Measurements from ENCODE around the gene HJURP. TPM values are rescaled to one million over a fixed set of nuclear protein-coding genes. Genes with fewer than 3 reads are reported as not detected.
A peak's percentile ranks its signal among the peaks of the same experiment; 100 is the strongest.

The HJURP gene
- total RNA-seq, 4 donors from 2014 or later, result 1.2 to 4.4 (median 3.5) TPM

- DNase-seq (ENCODE audit: low spot score in 2 of 2), result peak in 1 of 2 donors; percentile 67
- intact Hi-C loops (cut with DNase I; ENCODE audit: low total_unique reads), result no loop called here
- TF ChIP-seq POLR2A (IDR thresholded peaks at IDR 0.05) (no peak), CTCF (IDR thresholded peaks at IDR 0.05) (no peak)
- WGBS, 2 donors, result 80 to 89% methylated on average over 6 of the region's 6 CpGs
- no peak overlapping the region for H3K4me3 ChIP-seq (ENCODE audit: low read depth, poor library complexity, severe bottlenecking)
Observed at GRCh38 chr2:233820774-233821105, 33.6 kb downstream of the HJURP start.

- H3K4me3 ChIP-seq (ENCODE audit: low read depth, poor library complexity, severe bottlenecking), result no peak overlapping the region
- 69 to 70% methylated on average over 5 to 14 of the region's 18 CpGs for WGBS, 2 donors
- DNase-seq (ENCODE audit: low spot score in 2 of 2), result peak in 1 of 2 donors; percentile 61
- intact Hi-C loops (cut with DNase I; ENCODE audit: low total_unique reads), result no loop called here
- no peak for TF ChIP-seq POLR2A (IDR thresholded peaks at IDR 0.05)
- no peak for TF ChIP-seq CTCF (IDR thresholded peaks at IDR 0.05)
Observed at GRCh38 chr2:233819884-233820773, 34.2 kb downstream of the HJURP start.

GRCh38 chr2:233818639-233819621, 35.4 kb downstream of the HJURP start:
- 82 to 84% methylated on average over 13 to 17 of the region's 17 CpGs for WGBS, 2 donors
- peak in 1 of 2 donors; percentile 83 for DNase-seq (ENCODE audit: low spot score in 2 of 2)
- no peak overlapping the region for H3K4me3 ChIP-seq (ENCODE audit: low read depth, poor library complexity, severe bottlenecking)

DNA sequence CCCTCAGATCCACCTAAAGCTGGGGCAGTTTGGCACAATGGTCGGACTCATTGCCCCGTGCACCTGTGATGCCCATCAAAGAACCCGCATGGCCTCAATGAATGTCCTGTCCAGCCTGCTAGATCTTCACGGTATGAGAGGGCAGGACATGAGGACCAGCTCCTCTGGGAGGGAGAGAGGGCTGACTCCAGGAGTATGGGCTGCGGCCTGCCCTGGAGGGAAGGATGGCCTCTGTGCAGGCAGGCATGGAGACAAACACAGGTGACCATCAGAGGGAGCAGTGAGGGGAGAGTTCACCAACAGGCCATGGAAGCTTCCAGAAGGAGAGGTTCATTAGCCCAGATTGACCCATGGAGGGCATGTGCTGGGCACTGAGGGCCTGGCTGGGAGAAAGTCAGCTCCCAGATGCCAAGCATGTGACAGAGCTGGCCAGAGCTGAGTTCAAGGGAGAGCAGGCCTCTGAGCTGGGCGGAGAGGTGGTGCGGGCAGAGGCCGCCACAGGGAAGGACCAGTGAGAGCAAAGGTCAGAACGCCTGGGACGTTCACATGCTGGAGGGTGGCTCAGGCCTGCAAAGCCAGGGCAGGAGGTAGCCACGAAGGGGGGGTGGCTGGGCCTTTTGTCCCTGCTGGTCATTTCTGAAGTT, 36.2 kb downstream of the HJURP start:
- peak in 1 of 2 donors; percentile 63 for DNase-seq (ENCODE audit: low spot score in 2 of 2)
- 94 to 95% methylated on average over 11 of the region's 11 CpGs for WGBS, 2 donors
- intact Hi-C loops (cut with DNase I; ENCODE audit: low total_unique reads), result no loop called here

More at GRCh38 chr2:233818639-233819621, 35.4 kb downstream of the HJURP start:
- TF ChIP-seq CTCF (IDR thresholded peaks at IDR 0.05), result no peak
- TF ChIP-seq POLR2A (IDR thresholded peaks at IDR 0.05), result no peak
- intact Hi-C loops (cut with DNase I; ENCODE audit: low total_unique reads), result no loop called here

More for the DNA sequence above, 36.2 kb downstream of the HJURP start:
- H3K4me3 ChIP-seq (ENCODE audit: low read depth, poor library complexity, severe bottlenecking), result no peak overlapping the region
- TF ChIP-seq CTCF (IDR thresholded peaks at IDR 0.05) (no peak), POLR2A (IDR thresholded peaks at IDR 0.05) (no peak)
